ENCODE results near the gene APBB2. TPM values are rescaled to one million over a fixed set of nuclear protein-coding genes. Genes with fewer than 3 reads are reported as not detected.

Gene APBB2
- total RNA-seq, 1 donor, result 92.3 TPM

GRCh38 chr4:41245983-41246382 is 31.6 kb upstream of the APBB2 start:
- Histone ChIP-seq H3K79me2 (ENCODE audit: insufficient read depth, low read length) (no peaks in the 10 kb centered on the region), H3K4me3 (ENCODE audit: insufficient read depth, low read length) (no peak overlapping the region), H3K9me3 (ENCODE audit: low read depth, low read length) (no peaks in the 10 kb centered on the region), H3K4me1 (ENCODE audit: insufficient read depth, low read length) (no peaks in the 10 kb centered on the region), H2AFZ (ENCODE audit: low read length) (no peak overlapping the region), H4K20me1 (ENCODE audit: insufficient read depth, low read length) (no peaks in the 10 kb centered on the region), H3K36me3 (ENCODE audit: insufficient read depth, low read length) (no peaks in the 10 kb centered on the region), H3K4me2 (ENCODE audit: insufficient read depth, low read length) (no peak overlapping the region), H3K27ac (ENCODE audit: low read depth, low read length) (no peak overlapping the region), H3K27me3 (ENCODE audit: insufficient read depth, low read length) (peaks cover 6% of the 10 kb centered on the region)
- no peak for DNase-seq (ENCODE audit: insufficient read length, low spot score, missing footprints)
- TF ChIP-seq CTCF (IDR thresholded peaks at IDR 0.05; ENCODE audit: extremely low read depth, low read depth, low read length), result no peak

- peaks cover 1% of the 10 kb centered on the region for H3K27me3 ChIP-seq (ENCODE audit: insufficient read depth, low read length)
- H3K79me2 ChIP-seq (ENCODE audit: insufficient read depth, low read length), result no peaks in the 10 kb centered on the region
- no peak overlapping the region for H3K4me2 ChIP-seq (ENCODE audit: insufficient read depth, low read length)
- no peak overlapping the region for H3K4me3 ChIP-seq (ENCODE audit: insufficient read depth, low read length)
- H3K9me3 ChIP-seq (ENCODE audit: low read depth, low read length), result no peaks in the 10 kb centered on the region
- H3K4me1 ChIP-seq (ENCODE audit: insufficient read depth, low read length), result no peaks in the 10 kb centered on the region
- no peaks in the 10 kb centered on the region for H4K20me1 ChIP-seq (ENCODE audit: insufficient read depth, low read length)
- H3K36me3 ChIP-seq (ENCODE audit: insufficient read depth, low read length), result no peaks in the 10 kb centered on the region
- H3K27ac ChIP-seq (ENCODE audit: low read depth, low read length), result no peak overlapping the region
- H2AFZ ChIP-seq (ENCODE audit: low read length), result no peak overlapping the region
- TF ChIP-seq CTCF (IDR thresholded peaks at IDR 0.05; ENCODE audit: extremely low read depth, low read depth, low read length), result no peak
- DNase-seq (ENCODE audit: insufficient read length, low spot score, missing footprints), result peak; percentile 46
Measured at GRCh38 chr4:41241919-41242318, 27.6 kb upstream of the APBB2 start.

GRCh38 chr4:41236508-41236907 is 22.2 kb upstream of the APBB2 start:
- H3K4me2 ChIP-seq (ENCODE audit: insufficient read depth, low read length), result no peak overlapping the region
- no peaks in the 10 kb centered on the region for H3K79me2 ChIP-seq (ENCODE audit: insufficient read depth, low read length)
- H2AFZ ChIP-seq (ENCODE audit: low read length), result no peak overlapping the region
- no peaks in the 10 kb centered on the region for H3K27me3 ChIP-seq (ENCODE audit: insufficient read depth, low read length)
- H4K20me1 ChIP-seq (ENCODE audit: insufficient read depth, low read length), result no peaks in the 10 kb centered on the region
- H3K9me3 ChIP-seq (ENCODE audit: low read depth, low read length), result no peaks in the 10 kb centered on the region
- no peaks in the 10 kb centered on the region for H3K36me3 ChIP-seq (ENCODE audit: insufficient read depth, low read length)
- no peak overlapping the region for H3K27ac ChIP-seq (ENCODE audit: low read depth, low read length)
- DNase-seq (ENCODE audit: insufficient read length, low spot score, missing footprints), result no peak
- no peak overlapping the region for H3K4me3 ChIP-seq (ENCODE audit: insufficient read depth, low read length)
- no peak for TF ChIP-seq CTCF (IDR thresholded peaks at IDR 0.05; ENCODE audit: extremely low read depth, low read depth, low read length)
- no peaks in the 10 kb centered on the region for H3K4me1 ChIP-seq (ENCODE audit: insufficient read depth, low read length)

- Histone ChIP-seq H3K4me2 (ENCODE audit: insufficient read depth, low read length) (no peak overlapping the region), H3K9me3 (ENCODE audit: low read depth, low read length) (no peaks in the 10 kb centered on the region), H4K20me1 (ENCODE audit: insufficient read depth, low read length) (no peaks in the 10 kb centered on the region), H3K79me2 (ENCODE audit: insufficient read depth, low read length) (no peaks in the 10 kb centered on the region), H2AFZ (ENCODE audit: low read length) (no peak overlapping the region), H3K27ac (ENCODE audit: low read depth, low read length) (no peak overlapping the region), H3K4me3 (ENCODE audit: insufficient read depth, low read length) (no peak overlapping the region), H3K4me1 (ENCODE audit: insufficient read depth, low read length) (no peaks in the 10 kb centered on the region), H3K27me3 (ENCODE audit: insufficient read depth, low read length) (no peaks in the 10 kb centered on the region), H3K36me3 (ENCODE audit: insufficient read depth, low read length) (no peaks in the 10 kb centered on the region)
- no peak for TF ChIP-seq CTCF (IDR thresholded peaks at IDR 0.05; ENCODE audit: extremely low read depth, low read depth, low read length)
- no peak for DNase-seq (ENCODE audit: insufficient read length, low spot score, missing footprints)
Measured at GRCh38 chr4:41236032-41236431, 21.7 kb upstream of the APBB2 start.

All from osteoblast (primary cell).